Spleen (tissue), 7 donors: ENCODE measurements around the gene GSPT1.

ENCODE experiments used
- CTCF ChIP-seq, 11 experiments: fragments of 200-600 bp in 7 of 11; fragments of 450-650 bp in 4 of 11; sonication (generic) in 4 of 11; IDR thresholded peaks in 8 of 11; conservative IDR thresholded peaks in 3 of 11; 1 replicate in 7 of 11; 2 replicates in 4 of 11; pipeline versions ENCODE4 v1.4.0 to v1.8.0; 2016 to 2021; ENCODE audit warnings: antibody characterized with exemption in 11 of 11, inconsistent platforms in 4 of 11, mild to moderate bottlenecking in 1 of 11
- POLR2A ChIP-seq, 3 donors: fragments of 450-650 bp; IDR thresholded peaks; one replicate each; pipeline ENCODE4 v1.5.1; 2017; ENCODE audit warnings: antibody characterized with exemption in 3 of 3, mild to moderate bottlenecking in 1 of 3
- POLR2AphosphoS5 ChIP-seq, 3 donors: sonication (generic); formaldehyde crosslinking; IDR thresholded peaks; one replicate each; pipeline ENCODE4 v1.5.1; 2017; ENCODE audit warnings: antibody characterized with exemption in 3 of 3
- donor health status: DM: no; HTN: no; CAD: no; lungs with moderate emphysema.
- donor health status: DM: no; HTN: no; CAD: no.
- donor health status: DM: no; HTN: no; CAD: no.

- TF ChIP-seq CTCF (IDR thresholded peaks at IDR 0.05 in 8 of 11, conservative IDR thresholded peaks at IDR 0.05 in 3 of 11) (no peak), POLR2AphosphoS5 (IDR thresholded peaks at IDR 0.05) (no peak), POLR2A (IDR thresholded peaks at IDR 0.05) (no peak)
Measured at GRCh38 chr16:11843206-11843605, 72.5 kb downstream of the GSPT1 start.
